Fibroblast of mammary gland (primary cell): Measurements from ENCODE around the gene MISP.
A peak's percentile ranks its signal among the peaks of the same experiment; 100 is the strongest.

Source experiments
- DNase-seq: peaks from one replicate; pipeline ENCODE4 v3.0.0-alpha.2; 2010; ENCODE audit warnings: low read depth
- H3K4me3 ChIP-seq: 2 replicates; pipeline ENCODE4 v1.5.1; 2011; ENCODE audit warnings: low read depth, mild to moderate bottlenecking, low read length, moderate library complexity; ENCODE audit not compliant: control insufficient read depth
- TF ChIP-seq, protein P1 (sequence below): conservative IDR thresholded peaks from 2 replicates; pipeline ENCODE4 v1.5.1; 2011; ENCODE audit warnings: low read depth, low read length, inconsistent platforms; ENCODE audit not compliant: control insufficient read depth, insufficient read depth

MISP gene

DNA sequence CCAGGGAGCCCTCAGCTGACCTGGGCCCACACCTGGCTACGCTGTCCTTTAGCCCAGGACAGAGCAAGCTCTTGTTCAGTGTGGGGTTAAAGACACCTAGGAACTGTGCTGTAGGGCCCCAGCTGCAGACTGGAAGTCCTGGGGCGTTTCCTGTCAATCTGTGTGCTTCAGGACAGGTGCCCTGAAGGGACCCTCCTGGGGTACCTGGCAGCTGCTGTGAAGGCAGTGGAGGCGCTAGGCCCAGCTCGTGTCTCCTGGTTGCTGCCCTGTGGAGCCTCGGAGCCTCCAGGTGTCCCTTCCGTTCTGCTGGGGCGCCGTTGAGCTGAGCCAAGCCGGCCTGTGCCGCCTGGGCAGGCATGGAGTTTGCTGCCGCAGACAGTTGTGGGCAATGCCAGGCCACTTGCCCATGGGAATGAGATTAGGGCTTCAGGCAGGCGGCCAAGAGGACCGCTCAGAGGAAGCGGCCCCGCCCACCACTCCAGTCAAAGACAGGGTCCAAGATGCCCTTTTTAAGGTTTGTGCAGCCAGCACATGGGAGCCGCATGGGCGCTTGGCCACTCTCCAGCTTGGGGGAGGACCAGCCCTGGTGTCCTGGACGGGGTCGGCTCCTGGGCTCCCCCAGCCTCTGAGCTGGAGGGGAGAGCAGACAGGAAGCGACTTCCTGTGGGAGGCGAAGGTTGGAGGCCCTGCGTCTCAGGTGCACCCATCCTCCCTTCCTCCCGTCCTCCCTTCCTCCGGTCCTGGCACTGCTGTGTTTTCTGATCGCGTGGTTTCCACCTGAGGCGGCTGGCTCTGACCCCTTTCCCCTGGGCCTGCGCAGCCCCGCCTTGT lies 50.3 kb downstream of the MISP start:
- DNase-seq, result peak; percentile 55
- peak overlapping the region; percentile 38 for H3K4me3 ChIP-seq
- TF ChIP-seq, protein P1, sequence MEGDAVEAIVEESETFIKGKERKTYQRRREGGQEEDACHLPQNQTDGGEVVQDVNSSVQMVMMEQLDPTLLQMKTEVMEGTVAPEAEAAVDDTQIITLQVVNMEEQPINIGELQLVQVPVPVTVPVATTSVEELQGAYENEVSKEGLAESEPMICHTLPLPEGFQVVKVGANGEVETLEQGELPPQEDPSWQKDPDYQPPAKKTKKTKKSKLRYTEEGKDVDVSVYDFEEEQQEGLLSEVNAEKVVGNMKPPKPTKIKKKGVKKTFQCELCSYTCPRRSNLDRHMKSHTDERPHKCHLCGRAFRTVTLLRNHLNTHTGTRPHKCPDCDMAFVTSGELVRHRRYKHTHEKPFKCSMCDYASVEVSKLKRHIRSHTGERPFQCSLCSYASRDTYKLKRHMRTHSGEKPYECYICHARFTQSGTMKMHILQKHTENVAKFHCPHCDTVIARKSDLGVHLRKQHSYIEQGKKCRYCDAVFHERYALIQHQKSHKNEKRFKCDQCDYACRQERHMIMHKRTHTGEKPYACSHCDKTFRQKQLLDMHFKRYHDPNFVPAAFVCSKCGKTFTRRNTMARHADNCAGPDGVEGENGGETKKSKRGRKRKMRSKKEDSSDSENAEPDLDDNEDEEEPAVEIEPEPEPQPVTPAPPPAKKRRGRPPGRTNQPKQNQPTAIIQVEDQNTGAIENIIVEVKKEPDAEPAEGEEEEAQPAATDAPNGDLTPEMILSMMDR, result no peak

DNA sequence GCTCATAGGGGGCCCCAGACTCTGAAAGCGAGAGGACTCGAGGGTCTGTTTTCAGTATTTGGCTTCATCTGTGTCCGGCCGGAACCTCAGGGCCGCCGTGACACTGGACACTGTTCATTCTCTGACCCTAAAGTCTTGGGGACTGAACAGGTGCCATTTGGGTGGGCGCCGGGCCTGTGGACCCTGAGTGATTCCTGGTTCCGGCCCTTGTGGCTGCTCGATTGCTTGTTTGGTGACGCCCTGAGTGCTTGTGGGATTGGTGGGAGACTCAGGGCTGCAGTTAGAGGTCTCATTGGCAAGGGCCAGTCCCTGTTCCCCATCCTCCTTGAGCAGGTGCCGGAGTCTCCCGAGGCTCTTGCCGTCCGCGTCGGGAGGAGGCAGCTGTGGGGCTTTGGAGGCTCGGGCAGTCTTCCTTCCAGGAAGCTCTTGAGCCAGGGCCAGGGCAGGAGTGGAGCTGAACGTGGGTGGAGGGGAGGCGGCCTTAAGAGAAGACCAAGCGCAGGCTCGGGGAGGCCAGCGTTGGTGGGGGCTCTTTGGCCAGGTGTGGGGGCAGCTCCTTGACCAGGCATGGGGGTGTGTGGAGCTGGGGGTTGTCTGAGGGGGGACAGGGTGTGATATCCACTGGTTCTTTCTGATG lies 51.1 kb downstream of the MISP start:
- TF ChIP-seq, protein P1, result no peak
- peak overlapping the region; percentile 38 for H3K4me3 ChIP-seq
- peak; percentile 71 for DNase-seq

GRCh38 chr19:802498-803098 lies 51.7 kb downstream of the MISP start:
- TF ChIP-seq, protein P1, result no peak
- peak overlapping the region; percentile 38 for H3K4me3 ChIP-seq
- DNase-seq, result peak; percentile 39

DNA sequence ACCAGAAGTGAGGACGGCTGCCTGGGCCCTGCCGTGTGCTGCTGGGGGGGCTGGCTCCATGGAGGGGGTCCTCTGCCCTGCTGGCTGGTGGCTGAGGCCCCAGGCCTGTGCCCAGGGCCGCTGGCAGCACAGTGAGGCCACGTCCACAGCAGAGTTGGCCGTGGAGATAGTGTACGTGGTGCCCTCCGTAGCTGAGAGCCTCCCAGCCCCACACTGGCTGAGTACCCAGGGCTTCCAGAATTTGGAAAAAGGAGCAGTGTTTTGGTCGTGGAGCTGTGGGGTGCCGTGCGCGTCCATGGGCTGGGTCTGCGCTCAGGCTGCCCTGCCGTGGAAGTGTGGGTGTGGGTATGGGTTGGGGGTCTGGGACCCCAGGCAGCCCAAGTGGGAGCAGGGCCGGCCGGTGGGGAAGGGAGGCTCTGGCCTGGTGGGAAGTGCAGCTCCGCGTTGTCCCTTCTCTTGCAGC lies 52.2 kb downstream of the MISP start:
- H3K4me3 ChIP-seq, result no peak overlapping the region
- no peak for DNase-seq
- TF ChIP-seq, protein P1, result no peak

- DNase-seq, result no peak
- no peak overlapping the region for H3K4me3 ChIP-seq
Observed at GRCh38 chr19:803686-804418, 52.9 kb downstream of the MISP start.

More at GRCh38 chr19:803686-804418, 52.9 kb downstream of the MISP start:
- TF ChIP-seq, protein P1, result no peak
